WTC11 (cell line): ENCODE results near the gene KAT6B.
"Not testable (repeated sequence)": the region's sequence is repeated elsewhere in the genome, so short reads cannot be mapped to it uniquely, and the experiment has no call there.

Source experiments
- CTCF ChIP-seq: fragments of 200-600 bp; IDR thresholded peaks from 2 replicates; pipeline ENCODE4 v1.8.0; 2022; ENCODE audit warnings: antibody characterized with exemption
- GABPB1 ChIP-seq: sonication (generic); formaldehyde crosslinking; IDR thresholded peaks from 2 replicates; pipeline ENCODE4 v1.8.1; 2023; ENCODE audit warnings: mild to moderate bottlenecking, missing genetic modification reagents
- JUN ChIP-seq: sonication (generic); formaldehyde crosslinking; IDR thresholded peaks from 2 replicates; pipeline ENCODE4 v1.8.0; 2023; ENCODE audit warnings: mild to moderate bottlenecking, missing genetic modification reagents

DNA sequence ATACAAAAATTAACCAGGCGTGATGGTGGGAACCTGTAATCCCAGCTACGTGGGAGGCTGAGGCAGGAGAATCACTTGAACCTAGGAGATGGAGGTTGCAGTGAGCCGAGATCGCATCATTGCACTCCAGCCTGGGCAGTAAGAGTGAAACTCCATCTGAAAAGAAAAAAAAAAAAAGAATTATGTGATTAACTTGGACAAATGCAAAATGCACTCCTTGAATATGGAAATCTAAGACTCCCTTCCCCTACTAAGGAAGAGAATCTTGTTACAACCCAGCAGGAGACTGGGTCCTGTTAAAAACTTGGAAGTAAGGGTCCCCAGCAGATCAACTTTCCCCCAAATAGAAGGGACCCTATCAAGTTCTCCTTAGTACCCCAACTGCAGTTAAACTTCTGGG lies 44.5 kb upstream of the KAT6B start:
- not testable (repeated sequence) for TF ChIP-seq CTCF; GABPB1 (CRISPR knock-in tag); JUN
